MCF 10A (cell line): ENCODE data around the gene C1orf21. TPM values are rescaled to one million over a fixed set of nuclear protein-coding genes. Genes with fewer than 3 reads are reported as not detected.
A peak's percentile ranks its signal among the peaks of the same experiment; 100 is the strongest.

Source experiments
- BruUV-seq: library from RNA; stranded (reverse); fragments of 400-500 nt; replicated peaks from 2 replicates; lab custom pipeline; 2021; lab: Mats Ljungman, UMichigan
- CTCF ChIA-PET: fragments of 300-600 bp; sonication (Branson Sonifier 250); formaldehyde crosslinking; extraction: SDS; loops from one replicate; lab custom pipeline; 2021; ENCODE audit warnings: antibody characterized with exemption, inconsistent platforms; lab: Yijun Ruan, JAX
- POLR2A ChIA-PET: fragments of 300-600, 350-650 bp; sonication (Branson Sonifier 250); formaldehyde crosslinking; extraction: SDS; loops from one replicate; lab custom pipeline; 2020; ENCODE audit warnings: antibody characterized with exemption, inconsistent platforms; lab: Yijun Ruan, JAX
- DNase-seq: peaks from one replicate; pipeline ENCODE4 v3.0.0-alpha.2; 2018; ENCODE audit not compliant: unreplicated experiment
- H3K27ac Mint-ChIP-seq: one replicate; pipeline ENCODE4 v1.8.0; 2022; ENCODE audit warnings: mild to moderate bottlenecking, low read depth, mixed read lengths; ENCODE audit not compliant: unreplicated experiment
- H3K27me3 Mint-ChIP-seq: one replicate; pipeline ENCODE4 v1.8.0; 2022; ENCODE audit warnings: mixed read lengths; ENCODE audit not compliant: insufficient read depth, unreplicated experiment
- H3K36me3 Mint-ChIP-seq: one replicate; pipeline ENCODE4 v1.8.0; 2022; ENCODE audit warnings: mild to moderate bottlenecking, moderate library complexity, mixed read lengths; ENCODE audit not compliant: insufficient read depth, unreplicated experiment
- H3K4me1 Mint-ChIP-seq: one replicate; pipeline ENCODE4 v1.8.0; 2022; ENCODE audit warnings: mixed read lengths; ENCODE audit not compliant: insufficient read depth, unreplicated experiment
- H3K4me3 Mint-ChIP-seq: one replicate; pipeline ENCODE4 v1.8.0; 2022; ENCODE audit warnings: mild to moderate bottlenecking, moderate library complexity, mixed read lengths; ENCODE audit not compliant: unreplicated experiment
- H3K9me3 Mint-ChIP-seq: one replicate; pipeline ENCODE4 v1.8.0; 2022; ENCODE audit warnings: mixed read lengths; ENCODE audit not compliant: unreplicated experiment
- CTCF ChIP-seq: fragments of 200-600 bp; IDR thresholded peaks from one replicate; pipeline ENCODE4 v1.8.0; 2022; ENCODE audit warnings: antibody characterized with exemption, mild to moderate bottlenecking; ENCODE audit not compliant: unreplicated experiment
- intact Hi-C: fragments of 100-400 bp; cut with micrococcal nuclease; formaldehyde crosslinking; loops from 2 replicates; pipeline ENCODE4 v1.14.1; 2022
- total RNA-seq: library from RNA; stranded (reverse); gene quantifications from 2 replicates; pipeline ENCODE4 v1.2.3, GENCODE V29; 2022

Gene C1orf21
- total RNA-seq, 1 experiment from 2014 or later, result 23.2 TPM

- TF ChIP-seq CTCF, result no peak
- Mint-ChIP-seq H3K4me3 (no peak overlapping the region), H3K27me3 (no peaks in the 10 kb centered on the region), H3K27ac (peak overlapping the region; percentile 55), H3K4me1 (peaks cover 29% of the 10 kb centered on the region), H3K9me3 (no peaks in the 10 kb centered on the region), H3K36me3 (no peaks in the 10 kb centered on the region)
- ChIA-PET POLR2A (interaction anchor here (0.7 to 3.7 kb wide), 8 partner anchors 9 to 274 kb away, joined by 3 to 14 read pairs (median 4); partner anchors contain the start of gene C1orf21), CTCF (interaction anchor here (0.9 to 2.5 kb wide), 11 partner anchors 10 to 585 kb away, joined by 3 to 14 read pairs (median 6); no protein-coding TSS in a partner anchor)
- BruUV-seq, result no TSS peak
- DNase-seq, result no peak
- intact Hi-C loops, result no loop called here
Measured at GRCh38 chr1:184660462-184661191, 273.8 kb downstream of the C1orf21 start.

- POLR2A ChIA-PET, result interaction anchor here (0.8 to 1.5 kb wide), 6 partner anchors 8 to 312 kb away, joined by 3 to 7 read pairs (median 3); partner anchors contain the start of gene C1orf21
- CTCF ChIA-PET, result interaction anchor here (0.5 to 2.5 kb wide), 16 partner anchors 9 to 586 kb away, joined by 3 to 14 read pairs (median 4); no protein-coding TSS in a partner anchor
- Mint-ChIP-seq H3K27me3 (no peaks in the 10 kb centered on the region), H3K36me3 (no peaks in the 10 kb centered on the region), H3K27ac (no peak overlapping the region), H3K4me3 (no peak overlapping the region), H3K4me1 (peaks cover 29% of the 10 kb centered on the region), H3K9me3 (no peaks in the 10 kb centered on the region)
- no peak for TF ChIP-seq CTCF
- intact Hi-C loops, result loop anchor here (2.0 kb wide), 1 partner anchor 37 kb away; no protein-coding TSS in a partner anchor
- DNase-seq, result no peak
- no TSS peak for BruUV-seq
Measured at GRCh38 chr1:184661801-184662200, 275.0 kb downstream of the C1orf21 start.

- H3K9me3 Mint-ChIP-seq, result no peaks in the 10 kb centered on the region
- no TSS peak for BruUV-seq
- H3K4me3 Mint-ChIP-seq, result peak overlapping the region; percentile 74
- no peaks in the 10 kb centered on the region for H3K27me3 Mint-ChIP-seq
- H3K36me3 Mint-ChIP-seq, result no peaks in the 10 kb centered on the region
- intact Hi-C loops, result loop anchor here (1.0 to 2.0 kb wide), 5 partner anchors 101 to 589 kb away; no protein-coding TSS in a partner anchor
- DNase-seq, result peak; percentile 79
- peak; percentile 99 for TF ChIP-seq CTCF
- H3K4me1 Mint-ChIP-seq, result peaks cover 29% of the 10 kb centered on the region
- ChIA-PET CTCF (interaction anchor here (0.5 to 2.9 kb wide), 90 partner anchors 9 to 748 kb away, joined by 3 to 49 read pairs (median 4); partner anchors contain the start of gene C1orf21), POLR2A (interaction anchor here (0.6 to 1.5 kb wide), 10 partner anchors 21 to 1273 kb away, joined by 3 to 18 read pairs (median 3); partner anchors contain the start of gene C1orf21)
- H3K27ac Mint-ChIP-seq, result peak overlapping the region; percentile 67
Measured at GRCh38 chr1:184664042-184664660, 277.3 kb downstream of the C1orf21 start.
